CD4-positive, alpha-beta T cell treated with Interleukin-4 for 1 hour (primary cell): Measurements from ENCODE around the gene SLC4A9.

Experiments
- DNase-seq, 2 donors: peaks; one replicate each; pipeline ENCODE4 v3.0.0-alpha.2; 2020 to 2022

SLC4A9 gene

GRCh38 chr5:140360101-140360500 is at the start of gene SLC4A9:
TSS of gene SLC4A9 (plus strand) at chr5:140360194. CDS start at chr5:140360237, 43 bp downstream.
- DNase-seq: no peak

- no peak for DNase-seq
Observed at GRCh38 chr5:140310434-140310833, 49.6 kb upstream of the SLC4A9 start.

- DNase-seq: no peak
Observed at GRCh38 chr5:140311011-140311467, 49.0 kb upstream of the SLC4A9 start.

- peak in 1 of 2 donors; percentile 50 for DNase-seq
Observed at GRCh38 chr5:140312067-140312790, 47.8 kb upstream of the SLC4A9 start.

GRCh38 chr5:140312791-140313189 is 47.2 kb upstream of the SLC4A9 start:
- DNase-seq: no peak

GRCh38 chr5:140317859-140318258 is 42.1 kb upstream of the SLC4A9 start:
- no peak for DNase-seq

- no peak for DNase-seq
Observed at GRCh38 chr5:140318792-140319191, 41.2 kb upstream of the SLC4A9 start.

GRCh38 chr5:140319833-140320232 is 40.2 kb upstream of the SLC4A9 start:
- no peak for DNase-seq

GRCh38 chr5:140321796-140322195 is 38.2 kb upstream of the SLC4A9 start:
- DNase-seq: peak; percentile 31 to 73

- DNase-seq: peak in 1 of 2 donors; percentile 28
Observed at GRCh38 chr5:140322751-140323731, 37.0 kb upstream of the SLC4A9 start.

- no peak for DNase-seq
Observed at GRCh38 chr5:140324041-140324600, 35.9 kb upstream of the SLC4A9 start.

GRCh38 chr5:140324617-140325241 is 35.3 kb upstream of the SLC4A9 start:
- DNase-seq: no peak

GRCh38 chr5:140325486-140325885 is 34.5 kb upstream of the SLC4A9 start:
- DNase-seq: no peak

- DNase-seq: no peak
Observed at GRCh38 chr5:140327589-140327988, 32.4 kb upstream of the SLC4A9 start.

- no peak for DNase-seq
Observed at GRCh38 chr5:140328036-140328764, 31.8 kb upstream of the SLC4A9 start.

GRCh38 chr5:140329739-140330481 is 30.1 kb upstream of the SLC4A9 start:
- no peak for DNase-seq

- DNase-seq: no peak
Observed at GRCh38 chr5:140331638-140332037, 28.4 kb upstream of the SLC4A9 start.

- no peak for DNase-seq
Observed at GRCh38 chr5:140336388-140336787, 23.6 kb upstream of the SLC4A9 start.

- DNase-seq: no peak
Observed at GRCh38 chr5:140337880-140338279, 22.1 kb upstream of the SLC4A9 start.

GRCh38 chr5:140338336-140338735 is 21.7 kb upstream of the SLC4A9 start:
- DNase-seq: no peak

GRCh38 chr5:140338908-140339307 is 21.1 kb upstream of the SLC4A9 start:
- no peak for DNase-seq
